Uterus (tissue), 2 donors: ENCODE measurements around the gene MMP17.

Source experiments
- POLR2A ChIP-seq, 2 donors: fragments of 450-650 bp; IDR thresholded peaks; one replicate each; pipeline ENCODE4 v1.6.1; 2016; ENCODE audit warnings: antibody characterized with exemption in 2 of 2, mild to moderate bottlenecking in 1 of 2, moderate library complexity in 1 of 2
- TF ChIP-seq, protein P1 (sequence below), 4 experiments: fragments of 200-600 bp in 2 of 4; fragments of 450-650 bp in 2 of 4; sonication (generic) in 2 of 4; IDR thresholded peaks; one replicate each; pipeline ENCODE4 v1.5.1; 2016 to 2019; ENCODE audit warnings: antibody characterized with exemption in 4 of 4, mild to moderate bottlenecking in 2 of 4, moderate library complexity in 1 of 4

DNA sequence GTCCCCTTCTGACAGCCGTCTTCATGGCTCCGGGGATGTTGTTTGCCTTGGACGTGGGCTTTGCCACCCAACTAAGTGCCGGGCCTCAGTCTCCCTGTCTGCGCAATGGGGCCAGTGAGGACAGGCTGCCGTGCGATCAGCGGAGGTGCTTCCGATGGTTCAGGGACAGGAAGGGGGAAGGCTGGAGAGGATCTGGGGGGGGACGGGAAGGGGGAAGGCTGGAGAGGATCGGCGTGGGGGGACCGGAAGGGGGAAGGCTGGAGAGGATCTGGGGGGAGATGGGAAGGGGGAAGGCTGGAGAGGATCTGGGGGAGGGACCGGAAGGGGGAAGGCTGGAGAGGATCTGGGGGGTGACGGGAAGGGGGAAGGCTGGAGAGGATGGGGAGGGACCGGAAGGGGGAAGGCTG is 3.4 kb downstream of the MMP17 start:
- TF ChIP-seq, protein P1, sequence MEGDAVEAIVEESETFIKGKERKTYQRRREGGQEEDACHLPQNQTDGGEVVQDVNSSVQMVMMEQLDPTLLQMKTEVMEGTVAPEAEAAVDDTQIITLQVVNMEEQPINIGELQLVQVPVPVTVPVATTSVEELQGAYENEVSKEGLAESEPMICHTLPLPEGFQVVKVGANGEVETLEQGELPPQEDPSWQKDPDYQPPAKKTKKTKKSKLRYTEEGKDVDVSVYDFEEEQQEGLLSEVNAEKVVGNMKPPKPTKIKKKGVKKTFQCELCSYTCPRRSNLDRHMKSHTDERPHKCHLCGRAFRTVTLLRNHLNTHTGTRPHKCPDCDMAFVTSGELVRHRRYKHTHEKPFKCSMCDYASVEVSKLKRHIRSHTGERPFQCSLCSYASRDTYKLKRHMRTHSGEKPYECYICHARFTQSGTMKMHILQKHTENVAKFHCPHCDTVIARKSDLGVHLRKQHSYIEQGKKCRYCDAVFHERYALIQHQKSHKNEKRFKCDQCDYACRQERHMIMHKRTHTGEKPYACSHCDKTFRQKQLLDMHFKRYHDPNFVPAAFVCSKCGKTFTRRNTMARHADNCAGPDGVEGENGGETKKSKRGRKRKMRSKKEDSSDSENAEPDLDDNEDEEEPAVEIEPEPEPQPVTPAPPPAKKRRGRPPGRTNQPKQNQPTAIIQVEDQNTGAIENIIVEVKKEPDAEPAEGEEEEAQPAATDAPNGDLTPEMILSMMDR (IDR thresholded peaks at IDR 0.05): no peak
- no peak for TF ChIP-seq POLR2A (IDR thresholded peaks at IDR 0.05)
